HG03064 (cell line): Measurements from ENCODE around the gene PCDHGB2.

ENCODE experiments used
- ATAC-seq: cut with Tn5 transposase; IDR thresholded peaks from one replicate; pipeline ENCODE4 v1.9.1; 2021; ENCODE audit warnings: low read depth; ENCODE audit not compliant: unreplicated experiment

Gene PCDHGB2

GRCh38 chr5:141411575-141411974 is 51.8 kb downstream of the PCDHGB2 start:
- no peak for ATAC-seq
